Fibroblast of lung (primary cell): ENCODE data around the gene TCF23. TPM values are rescaled to one million over a fixed set of nuclear protein-coding genes. Genes with fewer than 3 reads are reported as not detected.
"Not testable (repeated sequence)": the region's sequence is repeated elsewhere in the genome, so short reads cannot be mapped to it uniquely, and the experiment has no call there.

ENCODE experiments used
- DNase-seq, 2 donors: peaks; one replicate each; pipeline versions ENCODE4 v3.0.0 to v3.0.0-alpha.2; 2010; ENCODE audit warnings: low read depth in 2 of 2
- H2AFZ ChIP-seq: 2 replicates; pipeline ENCODE4 v1.5.1; 2012; ENCODE audit warnings: low read length, control low read depth, inconsistent platforms
- H3K27ac ChIP-seq: 2 replicates; pipeline ENCODE4 v1.5.1; 2011; ENCODE audit warnings: low read length, control low read depth; ENCODE audit not compliant: insufficient read depth
- H3K27me3 ChIP-seq: 2 replicates; pipeline ENCODE4 v1.5.1; 2011; ENCODE audit warnings: mild to moderate bottlenecking, low read length; ENCODE audit not compliant: control insufficient read depth, insufficient read depth
- H3K36me3 ChIP-seq: 2 replicates; pipeline ENCODE4 v1.5.1; 2011; ENCODE audit warnings: low read length; ENCODE audit not compliant: control insufficient read depth, insufficient read depth
- H3K4me1 ChIP-seq: 2 replicates; pipeline ENCODE4 v1.5.1; 2011; ENCODE audit warnings: low read length; ENCODE audit not compliant: control insufficient read depth, insufficient read depth; ENCODE audit errors: extremely low read depth
- H3K4me2 ChIP-seq: 2 replicates; pipeline ENCODE4 v1.5.1; 2011; ENCODE audit warnings: low read length, control low read depth; ENCODE audit not compliant: insufficient read depth; ENCODE audit errors: extremely low read depth
- H3K4me3 ChIP-seq, 4 experiments: fragments of 200-600 bp in 1 of 4; sonication (generic) in 1 of 4; replicated peaks in 1 of 4; 2 replicates each; pipeline ENCODE4 v1.5.1; 2011 to 2016; ENCODE audit warnings: low read length in 4 of 4, low read depth in 3 of 4, mild to moderate bottlenecking in 3 of 4, control low read depth in 2 of 4, inconsistent platforms in 1 of 4, mixed read lengths in 1 of 4; ENCODE audit not compliant: insufficient read depth in 1 of 4; ENCODE audit errors: control extremely low read depth in 1 of 4
- H3K79me2 ChIP-seq: 2 replicates; pipeline ENCODE4 v1.5.1; 2012; ENCODE audit warnings: mild to moderate bottlenecking, low read length, inconsistent platforms; ENCODE audit not compliant: control insufficient read depth, insufficient read depth
- H3K9ac ChIP-seq: 2 replicates; pipeline ENCODE4 v1.5.1; 2011; ENCODE audit warnings: mild to moderate bottlenecking, low read length, control low read depth; ENCODE audit not compliant: insufficient read depth
- H3K9me3 ChIP-seq: 2 replicates; pipeline ENCODE4 v1.5.1; 2012; ENCODE audit warnings: low read depth, low read length; ENCODE audit not compliant: control insufficient read depth, insufficient read depth
- H4K20me1 ChIP-seq: 2 replicates; pipeline ENCODE4 v1.5.1; 2011; ENCODE audit warnings: low read length; ENCODE audit not compliant: control insufficient read depth, insufficient read depth; ENCODE audit errors: extremely low read depth
- EZH2 ChIP-seq: IDR thresholded peaks from 2 replicates; pipeline ENCODE4 v1.5.1; 2012; ENCODE audit warnings: low read length, control low read depth, mild to moderate bottlenecking; ENCODE audit errors: missing control alignments
- polyA plus RNA-seq, 2 donors: library from polyadenylated mRNA; depleted of rRNA in 1 of 2; stranded (reverse) in 1 of 2; unstranded in 1 of 2; fragments of >200 nt; gene quantifications; 2 replicates each; pipeline ENCODE4 v1.2.1, GENCODE V29; 2011 to 2012; ENCODE audit warnings: missing spikeins in 1 of 2
- total RNA-seq: library from RNA; depleted of rRNA; stranded (reverse); fragments of >200 nt; gene quantifications from 2 replicates; pipeline ENCODE4 v1.2.1, GENCODE V29; 2014
- TF ChIP-seq, protein P1 (sequence below), 2 donors: IDR thresholded peaks in 1 of 2; conservative IDR thresholded peaks in 1 of 2; 1 replicate in 1 of 2; 2 replicates in 1 of 2; pipeline ENCODE4 v1.5.1; 2011 to 2012; ENCODE audit warnings: low read length in 2 of 2, control low read depth in 1 of 2, inconsistent platforms in 1 of 2, low read depth in 1 of 2, mild to moderate bottlenecking in 1 of 2

TCF23 gene
- total and polyA plus RNA-seq, 2 donors (not counting 1 experiment from before 2014, with no cell fraction given), result not detected

DNA sequence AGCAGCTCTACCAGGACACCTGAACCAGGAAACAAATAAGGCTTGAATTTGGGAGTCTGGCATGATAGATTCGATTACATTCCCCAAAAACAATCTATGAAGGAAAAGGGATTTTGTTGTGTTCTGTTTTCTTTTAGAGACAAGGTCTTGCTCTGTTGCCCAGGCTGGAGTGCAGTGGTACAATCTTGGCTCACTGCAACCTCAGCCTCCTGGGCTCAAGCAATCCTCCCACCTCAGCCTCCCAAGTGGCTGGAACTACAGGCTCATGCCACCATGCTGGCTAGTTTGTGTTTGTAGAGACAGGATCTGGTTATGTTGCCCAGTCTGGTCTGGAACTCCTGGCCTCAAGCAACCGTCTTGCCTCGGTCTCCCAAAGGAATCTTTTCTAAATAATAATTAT, 49.3 kb downstream of the TCF23 start:
- not testable (repeated sequence) for H2AFZ ChIP-seq, DNase-seq, H3K4me3 ChIP-seq, H3K27ac ChIP-seq, H3K27me3 ChIP-seq, H3K4me2 ChIP-seq, H3K9ac ChIP-seq, H3K4me1 ChIP-seq, H3K9me3 ChIP-seq, H3K79me2 ChIP-seq, H4K20me1 ChIP-seq, H3K36me3 ChIP-seq

DNA sequence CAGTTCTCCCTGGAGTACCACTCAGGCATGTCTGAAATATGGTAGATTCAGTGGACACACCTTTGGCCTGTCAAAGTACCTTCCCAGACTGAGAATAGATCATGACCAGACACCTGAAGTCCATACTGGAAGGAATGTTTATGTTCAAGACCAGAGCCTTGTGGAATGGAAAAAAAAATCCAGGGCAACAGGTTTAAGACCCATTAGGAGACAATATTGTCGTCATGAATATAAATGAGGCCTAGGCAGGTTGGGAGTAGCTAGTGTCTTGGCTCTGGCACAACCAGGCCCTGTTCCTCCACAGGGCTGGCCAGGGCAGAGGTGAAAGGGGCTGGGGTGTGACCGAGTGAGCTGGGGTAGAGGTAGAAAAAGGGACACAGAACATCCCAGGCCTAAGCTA, 49.8 kb downstream of the TCF23 start:
- Histone ChIP-seq H3K4me3 (no peak overlapping the region), H4K20me1 (no peaks in the 10 kb centered on the region), H3K9ac (no peak overlapping the region), H3K27ac (no peak overlapping the region), H3K36me3 (peaks cover 9% of the 10 kb centered on the region), H3K79me2 (no peaks in the 10 kb centered on the region), H3K27me3 (no peaks in the 10 kb centered on the region), H3K9me3 (no peaks in the 10 kb centered on the region), H3K4me2 (no peak overlapping the region), H3K4me1 (no peaks in the 10 kb centered on the region), H2AFZ (no peak overlapping the region)
- no peak for DNase-seq
- TF ChIP-seq, protein P1, sequence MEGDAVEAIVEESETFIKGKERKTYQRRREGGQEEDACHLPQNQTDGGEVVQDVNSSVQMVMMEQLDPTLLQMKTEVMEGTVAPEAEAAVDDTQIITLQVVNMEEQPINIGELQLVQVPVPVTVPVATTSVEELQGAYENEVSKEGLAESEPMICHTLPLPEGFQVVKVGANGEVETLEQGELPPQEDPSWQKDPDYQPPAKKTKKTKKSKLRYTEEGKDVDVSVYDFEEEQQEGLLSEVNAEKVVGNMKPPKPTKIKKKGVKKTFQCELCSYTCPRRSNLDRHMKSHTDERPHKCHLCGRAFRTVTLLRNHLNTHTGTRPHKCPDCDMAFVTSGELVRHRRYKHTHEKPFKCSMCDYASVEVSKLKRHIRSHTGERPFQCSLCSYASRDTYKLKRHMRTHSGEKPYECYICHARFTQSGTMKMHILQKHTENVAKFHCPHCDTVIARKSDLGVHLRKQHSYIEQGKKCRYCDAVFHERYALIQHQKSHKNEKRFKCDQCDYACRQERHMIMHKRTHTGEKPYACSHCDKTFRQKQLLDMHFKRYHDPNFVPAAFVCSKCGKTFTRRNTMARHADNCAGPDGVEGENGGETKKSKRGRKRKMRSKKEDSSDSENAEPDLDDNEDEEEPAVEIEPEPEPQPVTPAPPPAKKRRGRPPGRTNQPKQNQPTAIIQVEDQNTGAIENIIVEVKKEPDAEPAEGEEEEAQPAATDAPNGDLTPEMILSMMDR (conservative IDR thresholded peaks at IDR 0.05 in 1 of 2, IDR thresholded peaks at IDR 0.05 in 1 of 2; ENCODE audit: low read depth in 1 of 2, low read length in 2 of 2), result no peak
- TF ChIP-seq EZH2, result no peak

DNA sequence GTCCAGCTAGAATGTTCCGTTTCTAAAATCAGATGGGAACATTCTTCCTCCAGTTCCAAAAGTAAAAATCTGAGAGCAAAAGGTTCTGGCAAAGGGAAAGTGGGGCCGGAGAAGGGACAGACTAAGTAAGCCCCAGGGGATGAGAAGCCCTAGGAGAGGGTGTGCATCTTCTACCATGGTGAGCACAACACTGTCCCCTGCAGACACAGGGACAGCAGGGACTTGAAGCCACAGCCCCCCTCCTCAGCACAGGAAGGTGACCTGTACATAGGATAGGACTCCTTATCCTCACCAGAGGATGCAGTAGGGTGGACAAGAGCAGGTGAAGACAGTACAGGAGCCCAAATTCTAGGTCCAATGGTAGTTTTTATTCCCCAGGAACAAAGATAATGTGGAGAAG, 50.4 kb downstream of the TCF23 start:
- no peaks in the 10 kb centered on the region for H3K9me3 ChIP-seq
- no peak overlapping the region for H3K4me3 ChIP-seq
- H3K36me3 ChIP-seq, result peaks cover 9% of the 10 kb centered on the region
- H2AFZ ChIP-seq, result no peak overlapping the region
- no peak overlapping the region for H3K9ac ChIP-seq
- H3K79me2 ChIP-seq, result no peaks in the 10 kb centered on the region
- H3K27ac ChIP-seq, result no peak overlapping the region
- no peak for TF ChIP-seq EZH2
- TF ChIP-seq, protein P1 (conservative IDR thresholded peaks at IDR 0.05 in 1 of 2, IDR thresholded peaks at IDR 0.05 in 1 of 2; ENCODE audit: low read depth in 1 of 2, low read length in 2 of 2), result no peak
- H3K27me3 ChIP-seq, result no peaks in the 10 kb centered on the region
- H3K4me1 ChIP-seq, result no peaks in the 10 kb centered on the region
- no peak for DNase-seq
- H3K4me2 ChIP-seq, result no peak overlapping the region
- H4K20me1 ChIP-seq, result no peaks in the 10 kb centered on the region

- H3K4me1 ChIP-seq, result no peaks in the 10 kb centered on the region
- H3K9ac ChIP-seq, result no peak overlapping the region
- DNase-seq, result no peak
- H3K36me3 ChIP-seq, result peaks cover 12% of the 10 kb centered on the region
- no peak overlapping the region for H3K4me2 ChIP-seq
- H4K20me1 ChIP-seq, result no peaks in the 10 kb centered on the region
- no peak overlapping the region for H2AFZ ChIP-seq
- TF ChIP-seq, protein P1 (conservative IDR thresholded peaks at IDR 0.05 in 1 of 2, IDR thresholded peaks at IDR 0.05 in 1 of 2; ENCODE audit: low read depth in 1 of 2, low read length in 2 of 2), result no peak
- no peak for TF ChIP-seq EZH2
- H3K27ac ChIP-seq, result no peak overlapping the region
- no peaks in the 10 kb centered on the region for H3K9me3 ChIP-seq
- H3K27me3 ChIP-seq, result no peaks in the 10 kb centered on the region
- H3K79me2 ChIP-seq, result no peaks in the 10 kb centered on the region
- no peak overlapping the region for H3K4me3 ChIP-seq
These were observed 52.9 kb downstream of the TCF23 start for GRCh38 chr2:27201675-27202074.
